ENCODE data around the gene NR6A1. TPM values are rescaled to one million over a fixed set of nuclear protein-coding genes. Genes with fewer than 3 reads are reported as not detected.
A peak's percentile ranks its signal among the peaks of the same experiment; 100 is the strongest.

NR6A1 gene
- total RNA-seq, 2 experiments from 2014 or later: not detected

DNA sequence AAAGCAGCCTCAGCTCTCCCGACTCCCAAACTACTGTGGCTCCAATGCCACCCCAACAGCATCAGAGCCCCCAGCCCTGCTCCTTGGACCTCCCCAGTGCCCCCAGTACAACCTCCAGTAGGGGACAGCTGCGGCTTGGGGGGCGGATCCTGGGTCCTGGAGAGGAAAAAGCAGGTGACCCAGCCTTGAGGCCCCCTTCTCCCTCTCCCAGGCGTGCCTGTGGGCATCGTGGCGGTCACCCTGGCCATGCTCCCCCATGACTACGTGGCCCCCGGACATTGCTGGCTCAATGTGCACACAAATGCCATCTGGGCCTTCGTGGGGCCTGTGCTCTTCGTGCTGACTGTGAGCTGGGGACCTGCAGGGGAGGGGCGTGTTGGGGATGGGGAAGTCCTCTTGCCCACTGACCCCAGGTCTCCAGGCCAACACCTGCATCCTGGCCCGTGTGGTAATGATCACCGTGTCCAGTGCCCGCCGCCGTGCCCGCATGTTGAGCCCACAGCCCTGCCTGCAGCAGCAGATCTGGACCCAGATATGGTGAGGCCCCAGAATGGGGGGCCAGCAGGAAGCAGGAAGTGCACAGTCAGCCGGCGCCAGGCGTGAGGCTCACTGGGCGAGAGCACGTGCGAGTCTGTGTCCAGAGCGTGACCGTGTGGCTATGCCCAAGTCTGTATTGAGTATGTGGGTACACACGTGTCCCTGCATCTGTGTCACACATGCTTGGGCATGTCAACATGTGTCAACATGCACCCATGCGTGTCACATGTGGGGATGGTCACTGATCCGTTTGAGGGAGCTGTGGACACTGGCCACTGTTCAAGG, 301.9 kb downstream of the NR6A1 start:
- Histone ChIP-seq H3K9me3 (ENCODE audit: control insufficient read depth in 1 of 2, insufficient read depth in 1 of 2, low read length in 2 of 2) (no peaks in the 10 kb centered on the region), H3K4me1 (ENCODE audit: insufficient read depth, low read length) (no peaks in the 10 kb centered on the region), H3K27me3 (ENCODE audit: control insufficient read depth in 1 of 2, insufficient read depth in 2 of 2, low read length in 2 of 2) (no peaks in the 10 kb centered on the region), H3K4me3 (ENCODE audit: low read length) (no peak overlapping the region), H3K36me3 (ENCODE audit: insufficient read depth, low read length) (no peaks in the 10 kb centered on the region), H3K27ac (ENCODE audit: low read depth in 1 of 2, low read length in 2 of 2) (no peak overlapping the region)
- TF ChIP-seq, protein P1, sequence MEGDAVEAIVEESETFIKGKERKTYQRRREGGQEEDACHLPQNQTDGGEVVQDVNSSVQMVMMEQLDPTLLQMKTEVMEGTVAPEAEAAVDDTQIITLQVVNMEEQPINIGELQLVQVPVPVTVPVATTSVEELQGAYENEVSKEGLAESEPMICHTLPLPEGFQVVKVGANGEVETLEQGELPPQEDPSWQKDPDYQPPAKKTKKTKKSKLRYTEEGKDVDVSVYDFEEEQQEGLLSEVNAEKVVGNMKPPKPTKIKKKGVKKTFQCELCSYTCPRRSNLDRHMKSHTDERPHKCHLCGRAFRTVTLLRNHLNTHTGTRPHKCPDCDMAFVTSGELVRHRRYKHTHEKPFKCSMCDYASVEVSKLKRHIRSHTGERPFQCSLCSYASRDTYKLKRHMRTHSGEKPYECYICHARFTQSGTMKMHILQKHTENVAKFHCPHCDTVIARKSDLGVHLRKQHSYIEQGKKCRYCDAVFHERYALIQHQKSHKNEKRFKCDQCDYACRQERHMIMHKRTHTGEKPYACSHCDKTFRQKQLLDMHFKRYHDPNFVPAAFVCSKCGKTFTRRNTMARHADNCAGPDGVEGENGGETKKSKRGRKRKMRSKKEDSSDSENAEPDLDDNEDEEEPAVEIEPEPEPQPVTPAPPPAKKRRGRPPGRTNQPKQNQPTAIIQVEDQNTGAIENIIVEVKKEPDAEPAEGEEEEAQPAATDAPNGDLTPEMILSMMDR (IDR thresholded peaks at IDR 0.05): no peak
- intact Hi-C loops (cut with DNase I, micrococcal nuclease): no loop called here
- DNase-seq: peak in 1 of 14 experiments; percentile 2
- Mint-ChIP-seq H3K36me3 (ENCODE audit: low read depth) (no peaks in the 10 kb centered on the region), H3K4me1 (ENCODE audit: low read depth) (no peaks in the 10 kb centered on the region), H3K9me3 (no peaks in the 10 kb centered on the region), H3K27me3 (peaks cover 12% of the 10 kb centered on the region), H3K27ac (no peak overlapping the region), H3K4me3 (no peak overlapping the region)
- ChIA-PET CTCF (no interaction called here), POLR2A (no interaction called here)
- ATAC-seq (ENCODE audit: poor library complexity): no peak

DNA sequence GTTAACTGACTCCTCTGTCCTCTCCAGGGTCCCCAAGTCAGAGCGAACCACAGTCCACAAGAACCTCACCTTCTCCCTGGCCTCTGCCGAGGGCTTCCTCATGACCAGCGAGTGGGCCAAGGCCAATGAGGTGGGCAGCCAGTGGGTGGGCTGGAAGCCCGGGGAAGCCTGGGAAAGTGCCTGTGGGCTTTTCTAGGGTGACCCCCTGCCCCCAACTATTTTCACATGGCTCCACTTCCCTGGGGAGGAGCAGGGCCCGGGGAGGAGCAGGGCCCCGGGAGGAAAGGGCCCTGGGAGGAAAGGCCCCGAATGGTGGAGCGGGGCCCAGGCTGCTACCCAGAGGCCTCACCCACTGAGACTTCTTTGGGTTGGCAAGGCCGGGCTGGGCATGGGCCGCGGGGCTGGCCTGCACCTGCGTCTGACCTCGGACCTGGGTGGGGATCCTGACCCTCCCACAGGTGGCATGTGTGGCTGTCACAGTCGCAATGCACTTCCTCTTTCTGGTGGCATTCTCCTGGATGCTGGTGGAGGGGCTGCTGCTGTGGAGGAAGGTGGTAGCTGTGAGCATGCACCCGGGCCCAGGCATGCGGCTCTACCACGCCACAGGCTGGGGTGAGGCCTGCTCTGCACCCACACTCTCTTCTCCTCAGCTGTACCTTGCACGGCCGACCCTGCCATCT, 302.9 kb downstream of the NR6A1 start:
- CTCF ChIA-PET: no interaction called here
- no peaks in the 10 kb centered on the region for H3K9me3 Mint-ChIP-seq
- no peak overlapping the region for H3K27ac ChIP-seq (ENCODE audit: low read depth in 1 of 2, low read length in 2 of 2)
- no peaks in the 10 kb centered on the region for H3K4me1 Mint-ChIP-seq (ENCODE audit: low read depth)
- H3K27ac Mint-ChIP-seq: no peak overlapping the region
- H3K9me3 ChIP-seq (ENCODE audit: control insufficient read depth in 1 of 2, insufficient read depth in 1 of 2, low read length in 2 of 2): peaks cover 0 to 5% of the 10 kb centered on the region in 2 experiments
- DNase-seq: no peak
- TF ChIP-seq, protein P1 (IDR thresholded peaks at IDR 0.05): no peak
- POLR2A ChIA-PET: no interaction called here
- H3K4me3 ChIP-seq (ENCODE audit: low read length): no peak overlapping the region
- H3K4me3 Mint-ChIP-seq: no peak overlapping the region
- intact Hi-C loops (cut with DNase I, micrococcal nuclease): no loop called here
- ATAC-seq (ENCODE audit: poor library complexity): no peak
- no peaks in the 10 kb centered on the region for H3K4me1 ChIP-seq (ENCODE audit: insufficient read depth, low read length)
- H3K27me3 Mint-ChIP-seq: peaks cover 6% of the 10 kb centered on the region
- H3K36me3 Mint-ChIP-seq (ENCODE audit: low read depth): no peaks in the 10 kb centered on the region
- H3K27me3 ChIP-seq (ENCODE audit: control insufficient read depth in 1 of 2, insufficient read depth in 2 of 2, low read length in 2 of 2): peaks cover 0 to 2% of the 10 kb centered on the region in 2 experiments
- no peaks in the 10 kb centered on the region for H3K36me3 ChIP-seq (ENCODE audit: insufficient read depth, low read length)

GRCh38 chr9:124467410-124468060, 303.6 kb downstream of the NR6A1 start:
- no peaks in the 10 kb centered on the region for H3K36me3 Mint-ChIP-seq (ENCODE audit: low read depth)
- H3K36me3 ChIP-seq (ENCODE audit: insufficient read depth, low read length): no peaks in the 10 kb centered on the region
- peaks cover 0 to 5% of the 10 kb centered on the region in 2 experiments for H3K9me3 ChIP-seq (ENCODE audit: control insufficient read depth in 1 of 2, insufficient read depth in 1 of 2, low read length in 2 of 2)
- H3K27ac ChIP-seq (ENCODE audit: low read depth in 1 of 2, low read length in 2 of 2): no peak overlapping the region
- DNase-seq (no peak), ATAC-seq (ENCODE audit: poor library complexity) (no peak)
- H3K27me3 Mint-ChIP-seq: no peaks in the 10 kb centered on the region
- no peaks in the 10 kb centered on the region for H3K9me3 Mint-ChIP-seq
- no peak overlapping the region for H3K4me3 Mint-ChIP-seq
- H3K27ac Mint-ChIP-seq: no peak overlapping the region
- no peaks in the 10 kb centered on the region for H3K4me1 Mint-ChIP-seq (ENCODE audit: low read depth)
- no peak overlapping the region for H3K4me3 ChIP-seq (ENCODE audit: low read length)
- intact Hi-C loops (cut with DNase I, micrococcal nuclease): no loop called here
- ChIA-PET POLR2A (no interaction called here), CTCF (no interaction called here)
- TF ChIP-seq, protein P1 (IDR thresholded peaks at IDR 0.05): no peak
- no peaks in the 10 kb centered on the region for H3K4me1 ChIP-seq (ENCODE audit: insufficient read depth, low read length)
- H3K27me3 ChIP-seq (ENCODE audit: control insufficient read depth in 1 of 2, insufficient read depth in 2 of 2, low read length in 2 of 2): peaks cover 0 to 2% of the 10 kb centered on the region in 2 experiments

Small RNA genes lying within 50 kb of the gene (microRNA-seq; reads per million reads assigned to microRNA genes)
- gene MIR181A2 (ENCODE audit: borderline microRNAs expressed, borderline replicate concordance): 351 reads per million, percentile 77 among the genes with 10 or more reads in this experiment
- gene MIR181B2 (ENCODE audit: borderline microRNAs expressed, borderline replicate concordance): 136 reads per million, percentile 68 among the genes with 10 or more reads in this experiment

Other genes with a start within 250 kb of the NR6A1 start
- not detected for gene OLFML2A, start 5.8 kb upstream of the NR6A1 start, total RNA-seq
- not detected for gene WDR38, start 82.1 kb upstream of the NR6A1 start, total RNA-seq
- 1,000 to 10,000 TPM; 2,088 to 2,142 TPM for gene RPL35, start 90.6 kb upstream of the NR6A1 start, total RNA-seq
- gene ARPC5L, start 90.8 kb upstream of the NR6A1 start, total RNA-seq: 10 to 100 TPM; 36.8 to 37.0 TPM
- 10 to 100 TPM; 12.9 to 22.2 TPM for gene GOLGA1, start 169.8 kb upstream of the NR6A1 start, total RNA-seq